Keratinocyte (primary cell): ENCODE measurements around the gene METTL26.

ENCODE experiments used
- EZH2 ChIP-seq: IDR thresholded peaks from one replicate; pipeline ENCODE4 v1.6.1; 2012; ENCODE audit warnings: inconsistent platforms, mild to moderate bottlenecking, low read length, moderate library complexity
- TF ChIP-seq, protein P1 (sequence below), 3 experiments: IDR thresholded peaks in 1 of 3; conservative IDR thresholded peaks in 1 of 3; optimal IDR thresholded peaks in 1 of 3; 2 replicates in 2 of 3; 3 replicates in 1 of 3; pipeline versions ENCODE3 to v1.5.1; 2011; ENCODE audit warnings: low read length in 3 of 3, mild to moderate bottlenecking in 3 of 3, moderate library complexity in 2 of 3, control low read depth in 1 of 3, inconsistent platforms in 1 of 3; ENCODE audit not compliant: insufficient read depth in 2 of 3; ENCODE audit errors: extremely low read depth in 1 of 3

DNA sequence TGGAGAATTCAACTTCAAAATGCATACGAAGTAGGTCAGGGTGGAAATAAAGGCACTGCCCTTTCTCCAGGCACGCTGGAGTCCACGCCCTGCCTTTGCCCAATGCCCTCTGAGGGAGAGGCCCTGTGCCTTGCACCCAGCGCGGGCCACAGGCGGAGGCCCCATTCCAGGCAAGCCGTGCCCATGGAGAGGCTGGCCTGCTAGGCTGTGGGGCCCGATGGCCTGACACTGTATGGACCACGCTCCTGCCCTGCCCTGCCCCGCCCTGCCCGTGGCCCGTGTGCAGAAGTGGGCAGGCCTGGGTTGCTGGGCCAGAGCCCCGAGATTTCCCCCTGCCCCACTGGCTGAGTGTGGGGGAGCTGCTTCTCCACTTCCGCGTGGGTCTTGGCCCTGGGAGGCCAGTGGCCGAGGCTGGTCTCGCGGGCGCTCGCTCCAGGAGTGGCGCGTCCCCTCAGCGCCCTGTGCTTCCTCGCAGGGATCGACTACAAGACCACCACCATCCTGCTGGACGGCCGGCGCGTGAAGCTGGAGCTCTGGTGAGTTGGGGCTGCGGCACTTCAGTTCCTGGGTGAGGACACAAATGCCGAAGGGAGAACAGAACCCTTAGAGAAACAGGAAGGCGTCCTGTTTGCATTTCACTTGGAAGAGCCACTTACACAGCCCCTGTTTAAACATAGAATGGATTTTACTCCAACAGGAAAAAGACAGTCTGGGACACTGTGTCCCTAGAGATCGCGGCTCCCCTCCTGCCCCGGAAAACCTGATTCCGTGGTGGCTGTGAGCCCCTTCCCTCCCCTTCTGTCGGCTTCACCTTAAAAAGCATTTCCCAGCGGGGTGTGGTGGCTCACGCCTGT lies 19.1 kb downstream of the METTL26 start:
- TF ChIP-seq, protein P1, sequence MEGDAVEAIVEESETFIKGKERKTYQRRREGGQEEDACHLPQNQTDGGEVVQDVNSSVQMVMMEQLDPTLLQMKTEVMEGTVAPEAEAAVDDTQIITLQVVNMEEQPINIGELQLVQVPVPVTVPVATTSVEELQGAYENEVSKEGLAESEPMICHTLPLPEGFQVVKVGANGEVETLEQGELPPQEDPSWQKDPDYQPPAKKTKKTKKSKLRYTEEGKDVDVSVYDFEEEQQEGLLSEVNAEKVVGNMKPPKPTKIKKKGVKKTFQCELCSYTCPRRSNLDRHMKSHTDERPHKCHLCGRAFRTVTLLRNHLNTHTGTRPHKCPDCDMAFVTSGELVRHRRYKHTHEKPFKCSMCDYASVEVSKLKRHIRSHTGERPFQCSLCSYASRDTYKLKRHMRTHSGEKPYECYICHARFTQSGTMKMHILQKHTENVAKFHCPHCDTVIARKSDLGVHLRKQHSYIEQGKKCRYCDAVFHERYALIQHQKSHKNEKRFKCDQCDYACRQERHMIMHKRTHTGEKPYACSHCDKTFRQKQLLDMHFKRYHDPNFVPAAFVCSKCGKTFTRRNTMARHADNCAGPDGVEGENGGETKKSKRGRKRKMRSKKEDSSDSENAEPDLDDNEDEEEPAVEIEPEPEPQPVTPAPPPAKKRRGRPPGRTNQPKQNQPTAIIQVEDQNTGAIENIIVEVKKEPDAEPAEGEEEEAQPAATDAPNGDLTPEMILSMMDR (optimal IDR thresholded peaks at IDR 0.05 in 1 of 3, IDR thresholded peaks at IDR 0.05 in 1 of 3, conservative IDR thresholded peaks at IDR 0.05 in 1 of 3; ENCODE audit: extremely low read depth in 1 of 3, insufficient read depth in 2 of 3, low read length in 3 of 3) = no peak
- TF ChIP-seq EZH2 = no peak
